ENCODE results near the gene RAB28. TPM values are rescaled to one million over a fixed set of nuclear protein-coding genes. Genes with fewer than 3 reads are reported as not detected.

RAB28 gene
- total RNA-seq, 4 donors from 2014 or later: 9.7 to 32.6 (median 21.2) TPM

GRCh38 chr4:13511101-13511500 is 27.0 kb upstream of the RAB28 start:
- Histone ChIP-seq H3K4me3 (no peak overlapping the region), H3K27me3 (no peaks in the 10 kb centered on the region), H3K4me1 (no peaks in the 10 kb centered on the region), H3K36me3 (no peaks in the 10 kb centered on the region), H3K9me3 (no peaks in the 10 kb centered on the region), H3K27ac (no peak overlapping the region)
- DNase-seq: no peak
- TF ChIP-seq CTCF (IDR thresholded peaks at IDR 0.05): no peak
- no peak for TF ChIP-seq POLR2A (IDR thresholded peaks at IDR 0.05)
- intact Hi-C loops (cut with DNase I; ENCODE audit: low total_unique reads): no loop called here

- H3K27ac ChIP-seq: no peak overlapping the region
- no peak overlapping the region for H3K4me3 ChIP-seq
- intact Hi-C loops (cut with DNase I; ENCODE audit: low total_unique reads): no loop called here
- no peaks in the 10 kb centered on the region for H3K27me3 ChIP-seq
- no peaks in the 10 kb centered on the region for H3K36me3 ChIP-seq
- H3K4me1 ChIP-seq: no peaks in the 10 kb centered on the region
- no peak for DNase-seq
- no peak for TF ChIP-seq CTCF (IDR thresholded peaks at IDR 0.05)
- TF ChIP-seq POLR2A (IDR thresholded peaks at IDR 0.05): no peak
- H3K9me3 ChIP-seq: no peaks in the 10 kb centered on the region
These were observed 25.3 kb upstream of the RAB28 start for GRCh38 chr4:13509442-13509841.

GRCh38 chr4:13504374-13504773 is 20.2 kb upstream of the RAB28 start:
- intact Hi-C loops (cut with DNase I; ENCODE audit: low total_unique reads): no loop called here
- H3K4me3 ChIP-seq: no peak overlapping the region
- H3K4me1 ChIP-seq: no peaks in the 10 kb centered on the region
- TF ChIP-seq CTCF (IDR thresholded peaks at IDR 0.05) (no peak), POLR2A (IDR thresholded peaks at IDR 0.05) (no peak)
- H3K9me3 ChIP-seq: no peaks in the 10 kb centered on the region
- H3K27me3 ChIP-seq: peaks cover 0 to 6% of the 10 kb centered on the region in 2 donors
- H3K36me3 ChIP-seq: no peaks in the 10 kb centered on the region
- H3K27ac ChIP-seq: no peak overlapping the region
- DNase-seq: no peak

DNA sequence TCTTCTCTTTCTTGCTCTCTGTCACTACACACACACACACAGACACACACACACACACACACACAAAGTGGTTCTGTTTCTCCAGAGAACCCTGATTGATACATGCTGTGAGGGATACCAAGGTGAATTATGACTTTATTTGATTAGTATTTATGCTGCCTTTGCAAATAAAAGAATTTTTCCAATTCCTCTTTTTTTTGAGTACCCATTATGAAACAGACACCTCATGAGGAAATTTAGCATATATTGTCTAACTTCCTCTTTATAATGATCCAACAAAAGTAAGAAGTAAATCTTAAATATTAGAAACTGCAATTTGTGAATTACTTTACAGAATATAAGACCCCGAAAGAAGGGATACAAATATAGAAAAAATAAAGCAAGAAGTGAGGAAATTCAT is 14.3 kb upstream of the RAB28 start:
- intact Hi-C loops (cut with DNase I; ENCODE audit: low total_unique reads): no loop called here
- TF ChIP-seq CTCF (IDR thresholded peaks at IDR 0.05): no peak
- no peak for TF ChIP-seq POLR2A (IDR thresholded peaks at IDR 0.05)
- no peak for DNase-seq
- H3K27ac ChIP-seq: no peak overlapping the region
- no peak overlapping the region for H3K4me3 ChIP-seq
- H3K4me1 ChIP-seq: no peaks in the 10 kb centered on the region
- H3K9me3 ChIP-seq: no peaks in the 10 kb centered on the region
- H3K36me3 ChIP-seq: no peaks in the 10 kb centered on the region
- peaks cover 0 to 10% of the 10 kb centered on the region in 2 donors for H3K27me3 ChIP-seq

GRCh38 chr4:13496605-13497004 is 12.5 kb upstream of the RAB28 start:
- H3K4me1 ChIP-seq: no peaks in the 10 kb centered on the region
- TF ChIP-seq CTCF (IDR thresholded peaks at IDR 0.05) (no peak), POLR2A (IDR thresholded peaks at IDR 0.05) (no peak)
- no peak overlapping the region for H3K4me3 ChIP-seq
- H3K9me3 ChIP-seq: no peaks in the 10 kb centered on the region
- peaks cover 0 to 10% of the 10 kb centered on the region in 2 donors for H3K27me3 ChIP-seq
- no peak for DNase-seq
- no peak overlapping the region for H3K27ac ChIP-seq
- H3K36me3 ChIP-seq: no peaks in the 10 kb centered on the region
- intact Hi-C loops (cut with DNase I; ENCODE audit: low total_unique reads): no loop called here

All from uterus (tissue), 4 donors.